ENCODE results near the gene ZNF583.

ZNF583 gene

GRCh38 chr19:56476093-56476492, 72.0 kb downstream of the ZNF583 start:
- no peak for DNase-seq

Measured in fibroblast of upper back skin (primary cell).